Measurements from ENCODE around the gene MCF2L. TPM values are rescaled to one million over a fixed set of nuclear protein-coding genes. Genes with fewer than 3 reads are reported as not detected.
"Not testable (repeated sequence)": the region's sequence is repeated elsewhere in the genome, so short reads cannot be mapped to it uniquely, and the experiment has no call there.

Gene MCF2L
- total RNA-seq, 4 donors from 2014 or later = 18.3 to 52.6 (median 29.9) TPM

DNA sequence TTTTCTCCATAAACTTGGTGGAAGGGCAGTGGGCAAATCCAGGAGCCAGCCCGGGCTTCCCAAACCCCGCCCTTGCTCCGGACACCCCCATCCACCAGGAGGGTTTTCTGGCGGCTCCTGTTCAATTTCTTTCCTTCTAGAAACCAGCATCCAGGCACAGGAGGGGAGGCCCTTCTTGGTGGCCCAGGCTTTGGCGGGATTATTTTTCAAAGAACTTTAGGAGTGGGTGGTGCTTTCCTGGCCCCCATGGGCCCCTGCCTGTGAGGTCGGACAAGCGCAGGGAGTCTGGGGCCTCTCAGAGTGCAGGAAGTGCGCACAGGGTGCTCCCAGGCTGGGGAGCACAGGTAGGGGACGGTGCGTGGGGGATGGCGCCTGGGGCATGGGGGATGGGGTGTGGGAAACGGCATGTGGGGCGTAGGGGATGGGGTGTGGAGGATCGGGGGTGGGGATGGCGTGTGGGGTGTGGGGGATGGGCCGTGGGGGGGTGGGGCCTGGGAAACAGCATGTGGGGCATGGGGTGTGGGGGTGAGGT is 137.0 kb downstream of the MCF2L start:
- TF ChIP-seq POLR2AphosphoS5 (IDR thresholded peaks at IDR 0.05) = no peak
- no peak for TF ChIP-seq EP300 (IDR thresholded peaks at IDR 0.05)
- Histone ChIP-seq H3K27ac (no peak overlapping the region), H3K27me3 (peaks cover 49% of the 10 kb centered on the region), H3K4me1 (peaks cover 0 to 16% (median 11%) of the 10 kb centered on the region in 3 donors), H3K4me3 (no peak overlapping the region), H3K36me3 (no peaks in the 10 kb centered on the region), H3K9me3 (no peaks in the 10 kb centered on the region)
- WGBS, 2 donors (ENCODE audit: low coverage in 1 of 2) = 55% methylated on average over 5 of the region's 16 CpGs; no CpG with 5 or more reads in 1 of the 2 donors
- ATAC-seq = no peak

DNA sequence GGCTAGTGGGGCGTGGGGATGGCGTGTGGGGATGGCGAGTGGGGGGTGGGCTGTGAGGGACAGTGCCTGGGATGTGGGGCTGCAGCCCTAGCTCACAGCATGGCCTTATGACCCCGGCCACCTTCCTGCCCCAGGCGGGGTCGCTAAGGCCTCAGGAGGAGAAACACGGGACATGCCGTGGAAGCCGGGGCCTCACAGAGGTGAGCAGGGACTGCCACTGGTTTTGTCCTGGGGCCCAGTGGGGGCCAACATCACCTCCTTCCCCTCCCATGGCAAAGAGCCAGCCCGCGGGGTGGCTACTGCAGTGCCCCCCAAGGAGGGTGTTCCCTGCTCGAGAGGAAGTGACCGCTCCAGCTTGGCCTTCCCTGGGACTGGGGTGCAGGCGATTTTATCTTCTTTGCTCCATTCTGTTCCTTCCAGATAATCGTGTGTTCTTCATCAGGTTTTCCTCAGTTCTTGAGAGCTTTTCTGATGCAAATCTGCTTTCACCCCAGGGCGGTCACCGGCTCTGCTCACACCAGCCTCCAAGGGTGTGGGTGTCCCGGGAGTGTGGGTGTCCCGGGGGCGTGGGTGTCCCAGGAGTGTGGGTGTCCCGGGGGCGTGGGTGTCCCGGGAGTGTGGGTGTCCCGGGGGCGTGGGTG is 137.8 kb downstream of the MCF2L start:
- TF ChIP-seq, protein P1, sequence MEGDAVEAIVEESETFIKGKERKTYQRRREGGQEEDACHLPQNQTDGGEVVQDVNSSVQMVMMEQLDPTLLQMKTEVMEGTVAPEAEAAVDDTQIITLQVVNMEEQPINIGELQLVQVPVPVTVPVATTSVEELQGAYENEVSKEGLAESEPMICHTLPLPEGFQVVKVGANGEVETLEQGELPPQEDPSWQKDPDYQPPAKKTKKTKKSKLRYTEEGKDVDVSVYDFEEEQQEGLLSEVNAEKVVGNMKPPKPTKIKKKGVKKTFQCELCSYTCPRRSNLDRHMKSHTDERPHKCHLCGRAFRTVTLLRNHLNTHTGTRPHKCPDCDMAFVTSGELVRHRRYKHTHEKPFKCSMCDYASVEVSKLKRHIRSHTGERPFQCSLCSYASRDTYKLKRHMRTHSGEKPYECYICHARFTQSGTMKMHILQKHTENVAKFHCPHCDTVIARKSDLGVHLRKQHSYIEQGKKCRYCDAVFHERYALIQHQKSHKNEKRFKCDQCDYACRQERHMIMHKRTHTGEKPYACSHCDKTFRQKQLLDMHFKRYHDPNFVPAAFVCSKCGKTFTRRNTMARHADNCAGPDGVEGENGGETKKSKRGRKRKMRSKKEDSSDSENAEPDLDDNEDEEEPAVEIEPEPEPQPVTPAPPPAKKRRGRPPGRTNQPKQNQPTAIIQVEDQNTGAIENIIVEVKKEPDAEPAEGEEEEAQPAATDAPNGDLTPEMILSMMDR (IDR thresholded peaks at IDR 0.05) = no peak
- TF ChIP-seq POLR2AphosphoS5 (IDR thresholded peaks at IDR 0.05) (no peak), EP300 (IDR thresholded peaks at IDR 0.05) (no peak), POLR2A (IDR thresholded peaks at IDR 0.05) (no peak)
- no peaks in the 10 kb centered on the region for H3K9me3 ChIP-seq
- 66% methylated on average over 3 of the region's 25 CpGs; no CpG with 5 or more reads in 1 of the 2 donors for whole genome bisulfite sequencing, 2 donors (ENCODE audit: low coverage in 1 of 2)
- H3K27me3 ChIP-seq = peaks cover 53% of the 10 kb centered on the region
- no peak overlapping the region for H3K4me3 ChIP-seq
- H3K27ac ChIP-seq = no peak overlapping the region
- no peaks in the 10 kb centered on the region for H3K36me3 ChIP-seq
- peaks cover 0 to 18% (median 11%) of the 10 kb centered on the region in 3 donors for H3K4me1 ChIP-seq
- ATAC-seq = no peak

DNA sequence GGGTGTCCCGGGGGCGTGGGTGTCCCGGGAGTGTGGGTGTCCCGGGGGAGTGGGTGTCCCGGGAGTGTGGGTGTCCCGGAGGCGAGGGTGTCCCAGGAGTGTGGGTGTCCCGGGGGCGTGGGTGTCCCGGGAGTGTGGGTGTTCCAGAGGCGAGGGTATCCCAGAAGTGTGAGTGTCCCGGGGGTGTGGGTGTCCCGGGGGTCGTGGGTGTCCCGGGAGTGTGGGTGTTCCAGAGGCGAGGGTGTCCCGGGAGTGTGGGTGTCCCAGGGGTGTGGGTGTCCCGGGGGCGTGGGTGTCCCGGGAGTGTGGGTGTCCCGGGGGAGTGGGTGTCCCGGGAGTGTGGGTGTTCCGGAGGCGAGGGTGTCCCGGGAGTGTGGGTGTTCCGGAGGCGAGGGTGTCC is 139.5 kb downstream of the MCF2L start:
- H3K36me3 ChIP-seq, H3K9me3 ChIP-seq, H3K4me3 ChIP-seq, H3K27ac ChIP-seq, ATAC-seq: not testable (repeated sequence)
- Histone ChIP-seq H3K4me1 (peaks cover 0 to 18% (median 11%) of the 10 kb centered on the region in 3 donors), H3K27me3 (peaks cover 60% of the 10 kb centered on the region)
- no CpG with 5 or more reads among the region's 27 CpGs for WGBS, 2 donors (ENCODE audit: low coverage in 1 of 2)

DNA sequence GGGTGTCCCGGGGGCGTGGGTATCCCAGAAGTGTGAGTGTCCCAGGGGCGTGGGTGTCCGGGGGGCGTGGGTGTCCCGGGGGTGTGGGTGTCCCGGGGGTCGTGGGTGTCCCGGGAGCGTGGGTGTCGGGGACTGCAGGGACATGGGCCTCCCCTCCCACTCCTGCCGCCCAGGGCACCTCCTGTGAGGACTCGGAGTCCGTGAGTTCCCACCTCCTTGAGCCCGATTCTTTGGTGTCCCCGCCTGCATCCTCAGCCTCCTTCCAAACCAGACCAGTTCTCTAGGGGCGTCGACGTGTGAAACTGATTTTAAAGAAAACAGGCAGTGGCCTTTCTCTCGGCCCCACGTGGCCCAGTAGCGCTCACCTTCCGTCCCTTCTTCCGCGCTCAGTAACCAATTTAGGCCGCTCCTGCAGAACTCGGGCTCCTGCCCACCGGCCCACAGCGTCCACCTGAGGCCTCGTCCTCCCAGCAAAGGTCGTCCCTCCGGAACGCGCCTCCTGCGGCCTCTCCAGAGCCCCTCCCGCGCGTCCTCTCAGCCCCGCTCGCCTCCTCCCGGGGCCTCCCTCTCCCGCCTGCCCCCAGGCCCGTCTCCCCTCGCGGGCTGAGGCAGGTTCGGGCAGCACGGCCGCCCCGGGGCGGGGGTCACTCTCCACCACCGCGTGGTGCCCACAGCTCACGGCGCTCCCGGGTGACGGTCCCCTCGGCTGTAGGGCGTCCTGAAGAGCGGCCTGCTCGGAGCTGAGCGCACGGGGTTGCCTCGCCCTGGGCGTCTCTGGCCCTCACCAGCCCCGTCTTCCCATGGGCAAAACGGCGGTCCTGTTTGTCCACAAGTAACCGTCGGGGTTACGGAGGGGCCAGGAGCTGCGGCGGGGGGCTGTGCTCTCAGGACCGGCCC is 140.4 kb downstream of the MCF2L start:
- Histone ChIP-seq H3K9me3 (no peaks in the 10 kb centered on the region), H3K27me3 (peaks cover 58% of the 10 kb centered on the region)
- TF ChIP-seq, protein P1 (IDR thresholded peaks at IDR 0.05) = no peak
- TF ChIP-seq POLR2A (IDR thresholded peaks at IDR 0.05) (no peak), POLR2AphosphoS5 (IDR thresholded peaks at IDR 0.05) (no peak), EP300 (IDR thresholded peaks at IDR 0.05) (no peak)

DNA sequence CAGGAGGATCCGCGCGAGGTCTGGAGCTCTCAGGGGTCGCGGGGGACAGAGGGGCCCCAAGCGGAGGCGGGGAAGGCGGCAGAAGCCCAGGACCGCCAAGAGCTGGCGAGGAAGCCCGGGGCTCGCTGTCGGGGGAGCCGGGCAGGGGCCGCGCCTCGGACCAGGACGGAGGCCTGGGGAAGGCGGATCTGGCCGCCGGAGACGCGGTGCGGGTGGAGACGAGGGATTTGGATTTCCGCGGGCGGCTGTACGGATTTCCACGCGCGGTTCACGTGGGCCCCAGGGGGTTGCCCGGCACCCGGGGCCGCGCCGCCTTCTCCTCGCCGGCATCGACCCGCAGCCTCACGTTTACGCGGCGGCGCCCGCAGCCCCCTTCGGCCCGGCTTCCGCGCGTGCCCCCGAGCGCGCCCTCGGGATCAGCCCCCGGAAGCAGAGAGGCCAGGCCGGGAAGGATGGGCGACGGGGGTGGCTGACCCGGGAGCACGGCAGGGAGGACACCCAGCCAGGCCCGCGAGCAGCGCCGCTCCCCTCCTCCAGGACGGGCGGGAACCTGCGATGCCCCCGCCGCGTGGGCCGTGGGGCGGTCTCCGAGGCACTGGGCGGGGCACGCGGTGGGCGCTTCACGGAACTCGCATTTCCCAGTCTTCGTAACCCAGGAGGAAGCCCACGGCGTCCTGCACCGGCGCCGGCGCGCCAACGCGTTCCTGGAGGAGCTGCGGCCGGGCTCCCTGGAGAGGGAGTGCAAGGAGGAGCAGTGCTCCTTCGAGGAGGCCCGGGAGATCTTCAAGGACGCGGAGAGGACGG is 141.2 kb downstream of the MCF2L start:
- peak; percentile 35 for ATAC-seq
- peak overlapping the region in 1 of 2 donors; percentile 51 for H3K4me3 ChIP-seq
- TF ChIP-seq, protein P1 (IDR thresholded peaks at IDR 0.05) = no peak
- no peak for TF ChIP-seq POLR2AphosphoS5 (IDR thresholded peaks at IDR 0.05)
- no peak for TF ChIP-seq EP300 (IDR thresholded peaks at IDR 0.05)
- TF ChIP-seq POLR2A (IDR thresholded peaks at IDR 0.05) = no peak
- H3K36me3 ChIP-seq = no peaks in the 10 kb centered on the region
- H3K9me3 ChIP-seq = no peaks in the 10 kb centered on the region
- no CpG with 5 or more reads among the region's 99 CpGs for WGBS, 2 donors (ENCODE audit: low coverage in 1 of 2)
- peaks cover 60% of the 10 kb centered on the region for H3K27me3 ChIP-seq
- H3K4me1 ChIP-seq = peaks cover 0 to 18% (median 11%) of the 10 kb centered on the region in 3 donors
- H3K27ac ChIP-seq = no peak overlapping the region

More for the DNA sequence above, 140.4 kb downstream of the MCF2L start:
- Histone ChIP-seq H3K4me3 (peak overlapping the region in 1 of 2 donors; percentile 51), H3K27ac (no peak overlapping the region), H3K36me3 (no peaks in the 10 kb centered on the region), H3K4me1 (peaks cover 0 to 18% (median 11%) of the 10 kb centered on the region in 3 donors)
- WGBS, 2 donors (ENCODE audit: low coverage in 1 of 2) = 11 to 90% methylated on average over 2 to 3 of the region's 73 CpGs
- no peak for ATAC-seq
